ENCODE results near the gene HS3ST3A1.
A peak's percentile ranks its signal among the peaks of the same experiment; 100 is the strongest.

HS3ST3A1 gene

GRCh38 chr17:13544292-13544691, 57.4 kb downstream of the HS3ST3A1 start:
- H3K4me3 ChIP-seq (replicated peaks; ENCODE audit: low read depth, low read length), result no peak overlapping the region
- DNase-seq (ENCODE audit: extremely low read depth, low read depth), result peak; percentile 85
- TF ChIP-seq CTCF (IDR thresholded peaks at IDR 0.05; ENCODE audit: low read depth, low read length, missing control alignments), result no peak

GRCh38 chr17:13542636-13543035, 59.1 kb downstream of the HS3ST3A1 start:
- no peak overlapping the region for H3K4me3 ChIP-seq (replicated peaks; ENCODE audit: low read depth, low read length)
- DNase-seq (ENCODE audit: extremely low read depth, low read depth), result no peak
- TF ChIP-seq CTCF (IDR thresholded peaks at IDR 0.05; ENCODE audit: low read depth, low read length, missing control alignments), result no peak

GRCh38 chr17:13541032-13541480, 60.7 kb downstream of the HS3ST3A1 start:
- peak; percentile 83 for DNase-seq (ENCODE audit: extremely low read depth, low read depth)
- no peak for TF ChIP-seq CTCF (IDR thresholded peaks at IDR 0.05; ENCODE audit: low read depth, low read length, missing control alignments)
- no peak overlapping the region for H3K4me3 ChIP-seq (replicated peaks; ENCODE audit: low read depth, low read length)

- no peak overlapping the region for H3K4me3 ChIP-seq (replicated peaks; ENCODE audit: low read depth, low read length)
- TF ChIP-seq CTCF (IDR thresholded peaks at IDR 0.05; ENCODE audit: low read depth, low read length, missing control alignments), result no peak
- no peak for DNase-seq (ENCODE audit: extremely low read depth, low read depth)
Observed at GRCh38 chr17:13540546-13540945, 61.2 kb downstream of the HS3ST3A1 start.

- no peak for DNase-seq (ENCODE audit: extremely low read depth, low read depth)
- no peak overlapping the region for H3K4me3 ChIP-seq (replicated peaks; ENCODE audit: low read depth, low read length)
- TF ChIP-seq CTCF (IDR thresholded peaks at IDR 0.05; ENCODE audit: low read depth, low read length, missing control alignments), result no peak
Observed at GRCh38 chr17:13539421-13539820, 62.3 kb downstream of the HS3ST3A1 start.

GRCh38 chr17:13538841-13539411, 62.8 kb downstream of the HS3ST3A1 start:
- DNase-seq (ENCODE audit: extremely low read depth, low read depth), result no peak
- no peak for TF ChIP-seq CTCF (IDR thresholded peaks at IDR 0.05; ENCODE audit: low read depth, low read length, missing control alignments)
- H3K4me3 ChIP-seq (replicated peaks; ENCODE audit: low read depth, low read length), result no peak overlapping the region
